IMR-90 (cell line): ENCODE results near the gene SERPINE2.

Source experiments
- MXI1 ChIP-seq: IDR thresholded peaks from 2 replicates; pipeline ENCODE4 v1.6.1; 2012; ENCODE audit warnings: low read depth, mild to moderate bottlenecking, low read length, moderate library complexity, borderline replicate concordance
- POLR2A ChIP-seq: IDR thresholded peaks from 2 replicates; pipeline ENCODE4 v1.6.1; 2012; ENCODE audit warnings: mild to moderate bottlenecking, low read depth, low read length
- RAD21 ChIP-seq: IDR thresholded peaks from 2 replicates; pipeline ENCODE4 v1.6.1; 2012; ENCODE audit warnings: low read length, improper control_type of control experiment
- TF ChIP-seq, protein P1 (sequence below): conservative IDR thresholded peaks from 2 replicates; pipeline ENCODE4 v1.5.1; 2012; ENCODE audit warnings: mild to moderate bottlenecking, low read depth, low read length, improper control_type of control experiment

DNA sequence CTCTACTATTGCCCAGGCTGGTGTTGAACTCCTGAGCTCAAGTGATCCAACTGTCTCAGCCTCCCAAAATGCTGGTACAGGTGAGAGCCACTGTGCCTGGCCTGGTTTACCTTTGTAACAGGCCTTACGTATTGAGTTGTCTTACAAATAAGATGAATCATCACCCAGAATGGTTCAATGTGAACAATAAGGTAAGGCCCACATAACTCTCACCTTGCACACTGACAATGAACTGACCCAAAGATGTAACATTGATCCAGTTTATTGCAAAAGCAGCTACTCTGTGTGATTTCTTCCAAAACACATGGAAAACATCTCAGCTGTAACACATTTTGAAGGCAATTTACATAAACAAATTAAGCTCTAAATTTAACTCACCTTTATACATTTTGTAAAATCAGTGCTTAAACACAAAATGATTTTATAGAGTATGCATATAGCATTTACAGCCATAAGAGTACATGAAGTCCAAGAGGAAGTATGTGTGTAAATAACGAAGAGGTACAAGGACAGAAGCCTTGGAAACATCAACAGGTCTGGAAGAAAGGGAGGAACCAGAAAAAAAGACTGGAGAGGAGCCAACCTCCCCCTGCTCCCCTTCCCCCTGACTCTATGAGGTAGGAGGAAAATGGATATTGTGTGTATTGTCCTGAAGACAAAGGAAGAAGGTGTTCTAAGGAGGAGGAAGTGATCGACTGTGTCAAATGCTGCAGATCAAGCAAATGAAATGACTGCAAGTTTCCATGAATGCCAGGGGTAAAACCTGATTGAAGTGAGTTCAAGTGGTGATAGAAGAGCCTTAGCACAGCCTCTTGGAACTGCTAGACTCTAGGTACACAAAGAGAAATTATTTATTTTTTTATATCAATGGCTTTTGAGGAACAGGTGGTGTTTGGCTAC, 88.4 kb downstream of the SERPINE2 start:
- TF ChIP-seq POLR2A (no peak), MXI1 (no peak), RAD21 (no peak)
- TF ChIP-seq, protein P1, sequence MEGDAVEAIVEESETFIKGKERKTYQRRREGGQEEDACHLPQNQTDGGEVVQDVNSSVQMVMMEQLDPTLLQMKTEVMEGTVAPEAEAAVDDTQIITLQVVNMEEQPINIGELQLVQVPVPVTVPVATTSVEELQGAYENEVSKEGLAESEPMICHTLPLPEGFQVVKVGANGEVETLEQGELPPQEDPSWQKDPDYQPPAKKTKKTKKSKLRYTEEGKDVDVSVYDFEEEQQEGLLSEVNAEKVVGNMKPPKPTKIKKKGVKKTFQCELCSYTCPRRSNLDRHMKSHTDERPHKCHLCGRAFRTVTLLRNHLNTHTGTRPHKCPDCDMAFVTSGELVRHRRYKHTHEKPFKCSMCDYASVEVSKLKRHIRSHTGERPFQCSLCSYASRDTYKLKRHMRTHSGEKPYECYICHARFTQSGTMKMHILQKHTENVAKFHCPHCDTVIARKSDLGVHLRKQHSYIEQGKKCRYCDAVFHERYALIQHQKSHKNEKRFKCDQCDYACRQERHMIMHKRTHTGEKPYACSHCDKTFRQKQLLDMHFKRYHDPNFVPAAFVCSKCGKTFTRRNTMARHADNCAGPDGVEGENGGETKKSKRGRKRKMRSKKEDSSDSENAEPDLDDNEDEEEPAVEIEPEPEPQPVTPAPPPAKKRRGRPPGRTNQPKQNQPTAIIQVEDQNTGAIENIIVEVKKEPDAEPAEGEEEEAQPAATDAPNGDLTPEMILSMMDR: no peak
